GM23338 (cell line): ENCODE measurements around the gene MPZL1. TPM values are rescaled to one million over a fixed set of nuclear protein-coding genes. Genes with fewer than 3 reads are reported as not detected.

ENCODE experiments used
- ATAC-seq: fragments of 200-7000 bp; cut with Tn5 transposase; 3 replicates; pipeline ENCODE4 v1.9.1; 2020
- DNase-seq: peaks from one replicate; pipeline ENCODE4 v3.0.0-alpha.2; 2015; ENCODE audit warnings: low spot score
- H2AFZ ChIP-seq: fragments of 200-600 bp; sonication (generic); 2 replicates; pipeline ENCODE4 v1.8.0; 2016; ENCODE audit warnings: antibody characterized with exemption, mild to moderate bottlenecking, moderate library complexity
- H3F3A ChIP-seq: fragments of 200-600 bp; sonication (generic); replicated peaks from 2 replicates; pipeline ENCODE4 v1.8.0; 2017; ENCODE audit warnings: antibody characterized with exemption, mixed run types, low read depth
- H3K27ac ChIP-seq: fragments of 200-600 bp; sonication (generic); 2 replicates; pipeline ENCODE4 v1.6.1; 2016; ENCODE audit warnings: low read depth
- H3K27me3 ChIP-seq: fragments of 200-600 bp; sonication (generic); 2 replicates; pipeline ENCODE4 v1.8.0; 2016; ENCODE audit warnings: mild to moderate bottlenecking, mixed run types, moderate library complexity; ENCODE audit not compliant: insufficient read depth
- H3K36me3 ChIP-seq: fragments of 200-600 bp; sonication (generic); 2 replicates; pipeline ENCODE4 v1.8.0; 2016; ENCODE audit warnings: mild to moderate bottlenecking; ENCODE audit not compliant: insufficient read depth
- H3K4me1 ChIP-seq: fragments of 200-600 bp; sonication (generic); 2 replicates; pipeline ENCODE4 v1.8.0; 2016; ENCODE audit warnings: mild to moderate bottlenecking, moderate library complexity; ENCODE audit not compliant: insufficient read depth
- H3K4me2 ChIP-seq: fragments of 200-600 bp; sonication (generic); 2 replicates; pipeline ENCODE4 v1.7.1; 2017; ENCODE audit warnings: mixed run types
- H3K4me3 ChIP-seq: fragments of 200-600 bp; sonication (generic); 2 replicates; pipeline ENCODE4 v1.6.1; 2016; ENCODE audit warnings: mixed run types
- H3K79me2 ChIP-seq: fragments of 200-600 bp; sonication (generic); replicated peaks from 2 replicates; pipeline ENCODE4 v1.8.0; 2017; ENCODE audit warnings: mild to moderate bottlenecking; ENCODE audit not compliant: insufficient read depth
- H3K9me2 ChIP-seq: fragments of 200-600 bp; sonication (generic); 2 replicates; pipeline ENCODE4 v1.8.0; 2017; ENCODE audit not compliant: insufficient read depth
- H4K20me1 ChIP-seq: fragments of 200-600 bp; sonication (generic); replicated peaks from 2 replicates; pipeline ENCODE4 v1.8.0; 2017; ENCODE audit warnings: mild to moderate bottlenecking; ENCODE audit not compliant: insufficient read depth
- H3K27ac Mint-ChIP-seq: 2 replicates; pipeline ENCODE4 v1.8.0; 2020; ENCODE audit warnings: inconsistent platforms, mild to moderate bottlenecking, moderate library complexity, mixed read lengths
- H3K27me3 Mint-ChIP-seq: 3 replicates; pipeline ENCODE4 v1.8.0; 2022; ENCODE audit warnings: low read depth, mild to moderate bottlenecking, moderate library complexity, mixed read lengths, inconsistent platforms; ENCODE audit not compliant: insufficient read depth, poor library complexity
- H3K36me3 Mint-ChIP-seq: 3 replicates; pipeline ENCODE4 v1.8.0; 2021; ENCODE audit warnings: low read depth, mild to moderate bottlenecking, inconsistent platforms, moderate library complexity, mixed read lengths
- H3K4me1 Mint-ChIP-seq: 3 replicates; pipeline ENCODE4 v1.8.0; 2020; ENCODE audit warnings: mild to moderate bottlenecking, inconsistent platforms, mixed read lengths
- H3K4me3 Mint-ChIP-seq: 3 replicates; pipeline ENCODE4 v1.8.0; 2021; ENCODE audit warnings: moderate library complexity, mild to moderate bottlenecking, inconsistent platforms, mixed read lengths
- H3K9me3 Mint-ChIP-seq: 3 replicates; pipeline ENCODE4 v1.8.0; 2020; ENCODE audit warnings: moderate library complexity, mild to moderate bottlenecking, inconsistent platforms, mixed read lengths
- CREB1 ChIP-seq: fragments of 250-450 bp; sonication (Bioruptor Pico); IDR thresholded peaks from 2 replicates; pipeline ENCODE4 v1.5.0; 2020; ENCODE audit warnings: low read depth, mild to moderate bottlenecking, moderate library complexity
- ETS1 ChIP-seq: IDR thresholded peaks from 2 replicates; pipeline ENCODE4 v1.6.1; 2016; ENCODE audit warnings: antibody characterized with exemption
- EZH2 ChIP-seq: fragments of 200-600 bp; sonication (generic); IDR thresholded peaks from one replicate; pipeline ENCODE4 v1.8.0; 2017; ENCODE audit warnings: antibody characterized with exemption, mild to moderate bottlenecking, low read depth; ENCODE audit not compliant: unreplicated experiment
- EZH2phosphoT487 ChIP-seq: fragments of 200-600 bp; sonication (generic); IDR thresholded peaks from one replicate; pipeline ENCODE4 v1.8.1; 2018; ENCODE audit warnings: antibody characterized with exemption; ENCODE audit not compliant: unreplicated experiment
- JUNB ChIP-seq: IDR thresholded peaks from one replicate; pipeline ENCODE4 v1.6.1; 2016; ENCODE audit warnings: antibody characterized with exemption; ENCODE audit not compliant: unreplicated experiment
- NANOG ChIP-seq: IDR thresholded peaks from 2 replicates; pipeline ENCODE4 v1.6.1; 2016; ENCODE audit warnings: antibody characterized with exemption, borderline replicate concordance
- POLR2AphosphoS5 ChIP-seq: IDR thresholded peaks from 2 replicates; pipeline ENCODE4 v1.6.1; 2016; ENCODE audit warnings: antibody characterized with exemption, low read depth
- ZNF114 ChIP-seq: fragments of 250-450 bp; sonication (Bioruptor Pico); IDR thresholded peaks from 2 replicates; pipeline ENCODE4 v1.5.0; 2020; ENCODE audit warnings: mild to moderate bottlenecking, moderate library complexity
- polyA plus RNA-seq: library from polyadenylated mRNA; unstranded; fragments of >200 nt; fragmentation: Nextera tagmentation; extraction: Ambion mirVana; gene quantifications from 2 replicates; pipeline ENCODE4 v1.2.1, GENCODE V29; 2016
- total RNA-seq: library from RNA; depleted of rRNA; stranded (reverse); fragments of >200 nt; shearing (Covaris generic); gene quantifications from 2 replicates; pipeline ENCODE4 v1.2.3, GENCODE V29; 2014
- TF ChIP-seq, protein P1 (sequence below), 2 experiments: fragments of 200-600 bp in 1 of 2; sonication (generic) in 1 of 2; conservative IDR thresholded peaks; 2 replicates each; pipeline versions ENCODE4 v1.5.1 to v1.6.1; 2016 to 2017; ENCODE audit warnings: antibody characterized with exemption in 2 of 2, low read depth in 2 of 2, mild to moderate bottlenecking in 2 of 2, moderate library complexity in 1 of 2
- TF ChIP-seq, protein P2 (sequence below): fragments of 250-450 bp; sonication (Bioruptor Pico); IDR thresholded peaks from 2 replicates; pipeline ENCODE4 v1.5.0; 2020; ENCODE audit warnings: mild to moderate bottlenecking, moderate library complexity

MPZL1 gene
- total and polyA plus RNA-seq, 2 experiments from 2014 or later, result 35.1 to 85.1 TPM

GRCh38 chr1:167821969-167822685, 100.3 kb downstream of the MPZL1 start:
- Histone ChIP-seq H3K27me3 (no peaks in the 10 kb centered on the region), H3K79me2 (no peaks in the 10 kb centered on the region), H2AFZ (no peak overlapping the region), H3K9me2 (no peaks in the 10 kb centered on the region), H3F3A (no peaks in the 10 kb centered on the region), H3K27ac (no peak overlapping the region), H3K4me3 (no peak overlapping the region), H3K36me3 (no peaks in the 10 kb centered on the region), H3K4me2 (no peak overlapping the region; the same call in 1 of the 2 replicates), H4K20me1 (no peaks in the 10 kb centered on the region), H3K4me1 (peaks cover 22% of the 10 kb centered on the region)
- Mint-ChIP-seq H3K27me3 (peaks cover 6% of the 10 kb centered on the region), H3K36me3 (peaks cover 4% of the 10 kb centered on the region; the same call in 1 of the 3 replicates), H3K27ac (no peak overlapping the region), H3K4me3 (no peak overlapping the region), H3K9me3 (0 out of 3 replicates have a peak, but pooled peaks cover 4% of the 10 kb centered on the region), H3K4me1 (peaks cover 24% of the 10 kb centered on the region)
- TF ChIP-seq NANOG (no peak), EZH2phosphoT487 (no peak), CREB1 (CRISPR knock-in tag) (no peak), JUNB (no peak), ZNF114 (CRISPR knock-in tag) (no peak), EZH2 (no peak), POLR2AphosphoS5 (no peak), ETS1 (no peak)
- TF ChIP-seq, protein P1, sequence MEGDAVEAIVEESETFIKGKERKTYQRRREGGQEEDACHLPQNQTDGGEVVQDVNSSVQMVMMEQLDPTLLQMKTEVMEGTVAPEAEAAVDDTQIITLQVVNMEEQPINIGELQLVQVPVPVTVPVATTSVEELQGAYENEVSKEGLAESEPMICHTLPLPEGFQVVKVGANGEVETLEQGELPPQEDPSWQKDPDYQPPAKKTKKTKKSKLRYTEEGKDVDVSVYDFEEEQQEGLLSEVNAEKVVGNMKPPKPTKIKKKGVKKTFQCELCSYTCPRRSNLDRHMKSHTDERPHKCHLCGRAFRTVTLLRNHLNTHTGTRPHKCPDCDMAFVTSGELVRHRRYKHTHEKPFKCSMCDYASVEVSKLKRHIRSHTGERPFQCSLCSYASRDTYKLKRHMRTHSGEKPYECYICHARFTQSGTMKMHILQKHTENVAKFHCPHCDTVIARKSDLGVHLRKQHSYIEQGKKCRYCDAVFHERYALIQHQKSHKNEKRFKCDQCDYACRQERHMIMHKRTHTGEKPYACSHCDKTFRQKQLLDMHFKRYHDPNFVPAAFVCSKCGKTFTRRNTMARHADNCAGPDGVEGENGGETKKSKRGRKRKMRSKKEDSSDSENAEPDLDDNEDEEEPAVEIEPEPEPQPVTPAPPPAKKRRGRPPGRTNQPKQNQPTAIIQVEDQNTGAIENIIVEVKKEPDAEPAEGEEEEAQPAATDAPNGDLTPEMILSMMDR (conservative IDR thresholded peaks at IDR 0.05; ENCODE audit: low read depth in 2 of 2), result no peak
- no peak for DNase-seq
- no peak for ATAC-seq

DNA sequence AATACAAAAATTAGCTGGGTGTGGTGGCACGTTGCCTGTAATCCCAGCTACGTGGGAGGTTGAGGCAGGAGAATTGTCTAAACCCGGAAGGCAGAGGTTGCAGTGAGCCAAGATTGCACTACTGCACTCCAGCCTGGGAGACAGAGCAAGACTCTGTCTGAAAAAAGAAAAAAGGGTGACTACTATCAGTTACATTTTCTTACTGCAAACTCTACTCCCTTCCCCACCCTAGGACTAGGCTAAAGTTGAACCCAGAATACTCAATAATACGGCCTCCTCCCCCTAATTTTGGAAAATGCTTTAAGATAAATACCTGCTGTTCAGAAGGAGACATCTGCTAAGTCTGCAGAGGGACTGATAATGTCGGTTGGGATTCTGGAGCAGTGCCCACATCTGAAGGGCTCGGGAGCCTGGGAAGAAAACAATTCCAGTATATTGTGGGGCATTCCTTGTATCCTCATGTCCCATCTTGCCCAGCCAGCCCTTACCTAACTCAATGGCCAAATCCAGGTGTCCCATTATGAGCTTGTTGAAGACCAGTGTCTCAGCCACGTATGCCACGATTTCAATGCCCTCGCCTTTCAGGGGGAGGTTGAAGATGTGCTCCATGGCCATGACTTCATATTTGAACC, 102.5 kb downstream of the MPZL1 start:
- H3K9me2 ChIP-seq, result no peaks in the 10 kb centered on the region
- no peak for ATAC-seq
- H3K9me3 Mint-ChIP-seq, result 0 out of 3 replicates have a peak, but pooled peaks cover 4% of the 10 kb centered on the region
- H3K4me1 ChIP-seq, result peaks cover 22% of the 10 kb centered on the region
- no peak overlapping the region for H3K27ac ChIP-seq
- H3F3A ChIP-seq, result no peaks in the 10 kb centered on the region
- no peak overlapping the region for H3K4me3 Mint-ChIP-seq
- peaks cover 6% of the 10 kb centered on the region for H3K27me3 Mint-ChIP-seq
- no peak overlapping the region for H3K4me2 ChIP-seq
- H3K27ac Mint-ChIP-seq, result no peak overlapping the region
- no peak for DNase-seq
- no peaks in the 10 kb centered on the region for H3K36me3 ChIP-seq
- no peaks in the 10 kb centered on the region for H3K27me3 ChIP-seq
- peaks cover 24% of the 10 kb centered on the region for H3K4me1 Mint-ChIP-seq
- H4K20me1 ChIP-seq, result no peaks in the 10 kb centered on the region
- no peak overlapping the region for H2AFZ ChIP-seq
- no peaks in the 10 kb centered on the region for H3K79me2 ChIP-seq
- H3K36me3 Mint-ChIP-seq, result peaks cover 4% of the 10 kb centered on the region; the same call in 1 of the 3 replicates
- no peak overlapping the region for H3K4me3 ChIP-seq
- TF ChIP-seq, protein P2, sequence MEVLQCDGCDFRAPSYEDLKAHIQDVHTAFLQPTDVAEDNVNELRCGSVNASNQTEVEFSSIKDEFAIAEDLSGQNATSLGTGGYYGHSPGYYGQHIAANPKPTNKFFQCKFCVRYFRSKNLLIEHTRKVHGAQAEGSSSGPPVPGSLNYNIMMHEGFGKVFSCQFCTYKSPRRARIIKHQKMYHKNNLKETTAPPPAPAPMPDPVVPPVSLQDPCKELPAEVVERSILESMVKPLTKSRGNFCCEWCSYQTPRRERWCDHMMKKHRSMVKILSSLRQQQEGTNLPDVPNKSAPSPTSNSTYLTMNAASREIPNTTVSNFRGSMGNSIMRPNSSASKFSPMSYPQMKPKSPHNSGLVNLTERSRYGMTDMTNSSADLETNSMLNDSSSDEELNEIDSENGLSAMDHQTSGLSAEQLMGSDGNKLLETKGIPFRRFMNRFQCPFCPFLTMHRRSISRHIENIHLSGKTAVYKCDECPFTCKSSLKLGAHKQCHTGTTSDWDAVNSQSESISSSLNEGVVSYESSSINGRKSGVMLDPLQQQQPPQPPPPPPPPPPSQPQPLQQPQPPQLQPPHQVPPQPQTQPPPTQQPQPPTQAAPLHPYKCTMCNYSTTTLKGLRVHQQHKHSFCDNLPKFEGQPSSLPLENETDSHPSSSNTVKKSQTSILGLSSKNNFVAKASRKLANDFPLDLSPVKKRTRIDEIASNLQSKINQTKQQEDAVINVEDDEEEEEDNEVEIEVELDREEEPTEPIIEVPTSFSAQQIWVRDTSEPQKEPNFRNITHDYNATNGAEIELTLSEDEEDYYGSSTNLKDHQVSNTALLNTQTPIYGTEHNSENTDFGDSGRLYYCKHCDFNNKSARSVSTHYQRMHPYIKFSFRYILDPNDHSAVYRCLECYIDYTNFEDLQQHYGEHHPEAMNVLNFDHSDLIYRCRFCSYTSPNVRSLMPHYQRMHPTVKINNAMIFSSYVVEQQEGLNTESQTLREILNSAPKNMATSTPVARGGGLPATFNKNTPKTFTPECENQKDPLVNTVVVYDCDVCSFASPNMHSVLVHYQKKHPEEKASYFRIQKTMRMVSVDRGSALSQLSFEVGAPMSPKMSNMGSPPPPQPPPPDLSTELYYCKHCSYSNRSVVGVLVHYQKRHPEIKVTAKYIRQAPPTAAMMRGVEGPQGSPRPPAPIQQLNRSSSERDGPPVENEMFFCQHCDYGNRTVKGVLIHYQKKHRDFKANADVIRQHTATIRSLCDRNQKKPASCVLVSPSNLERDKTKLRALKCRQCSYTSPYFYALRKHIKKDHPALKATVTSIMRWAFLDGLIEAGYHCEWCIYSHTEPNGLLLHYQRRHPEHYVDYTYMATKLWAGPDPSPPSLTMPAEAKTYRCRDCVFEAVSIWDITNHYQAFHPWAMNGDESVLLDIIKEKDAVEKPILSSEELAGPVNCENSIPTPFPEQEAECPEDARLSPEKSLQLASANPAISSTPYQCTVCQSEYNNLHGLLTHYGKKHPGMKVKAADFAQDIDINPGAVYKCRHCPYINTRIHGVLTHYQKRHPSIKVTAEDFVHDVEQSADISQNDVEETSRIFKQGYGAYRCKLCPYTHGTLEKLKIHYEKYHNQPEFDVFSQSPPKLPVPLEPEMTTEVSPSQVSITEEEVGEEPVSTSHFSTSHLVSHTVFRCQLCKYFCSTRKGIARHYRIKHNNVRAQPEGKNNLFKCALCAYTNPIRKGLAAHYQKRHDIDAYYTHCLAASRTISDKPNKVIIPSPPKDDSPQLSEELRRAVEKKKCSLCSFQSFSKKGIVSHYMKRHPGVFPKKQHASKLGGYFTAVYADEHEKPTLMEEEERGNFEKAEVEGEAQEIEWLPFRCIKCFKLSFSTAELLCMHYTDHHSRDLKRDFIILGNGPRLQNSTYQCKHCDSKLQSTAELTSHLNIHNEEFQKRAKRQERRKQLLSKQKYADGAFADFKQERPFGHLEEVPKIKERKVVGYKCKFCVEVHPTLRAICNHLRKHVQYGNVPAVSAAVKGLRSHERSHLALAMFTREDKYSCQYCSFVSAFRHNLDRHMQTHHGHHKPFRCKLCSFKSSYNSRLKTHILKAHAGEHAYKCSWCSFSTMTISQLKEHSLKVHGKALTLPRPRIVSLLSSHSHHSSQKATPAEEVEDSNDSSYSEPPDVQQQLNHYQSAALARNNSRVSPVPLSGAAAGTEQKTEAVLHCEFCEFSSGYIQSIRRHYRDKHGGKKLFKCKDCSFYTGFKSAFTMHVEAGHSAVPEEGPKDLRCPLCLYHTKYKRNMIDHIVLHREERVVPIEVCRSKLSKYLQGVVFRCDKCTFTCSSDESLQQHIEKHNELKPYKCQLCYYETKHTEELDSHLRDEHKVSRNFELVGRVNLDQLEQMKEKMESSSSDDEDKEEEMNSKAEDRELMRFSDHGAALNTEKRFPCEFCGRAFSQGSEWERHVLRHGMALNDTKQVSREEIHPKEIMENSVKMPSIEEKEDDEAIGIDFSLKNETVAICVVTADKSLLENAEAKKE (CRISPR knock-in tag), result no peak
- TF ChIP-seq CREB1 (CRISPR knock-in tag), result no peak
